H1 (cell line): ENCODE results near the gene ZBTB20. TPM values are rescaled to one million over a fixed set of nuclear protein-coding genes. Genes with fewer than 3 reads are reported as not detected.

Experiments
- CTCF ChIA-PET: fragments of 300-600 bp; sonication (Branson Sonifier 250); formaldehyde crosslinking; loops from one replicate; lab custom pipeline; 2021; ENCODE audit not compliant: partially characterized antibody; lab: Charles Lee
- POLR2A ChIA-PET: fragments of 300-600 bp; sonication (Branson Sonifier 250); formaldehyde crosslinking; loops from one replicate; lab custom pipeline; 2021; ENCODE audit warnings: inconsistent platforms; ENCODE audit not compliant: partially characterized antibody; lab: Charles Lee
- DNase-seq, 2 experiments: peaks; one replicate each; pipeline versions ENCODE4 v3.0.0 to v3.0.0-alpha.2; 2010 to 2022; ENCODE audit warnings: low spot score in 2 of 2, low read depth in 1 of 2, mixed read lengths in 1 of 2
- FAIRE-seq: peaks from 2 replicates; lab custom pipeline; 2011; peaks lifted over from hg19 to GRCh38; lab: Jason Lieb, UNC
- H2AFZ ChIP-seq: 2 replicates; pipeline ENCODE4 v1.8.1; 2012; ENCODE audit warnings: low read length, inconsistent platforms
- H2AK5ac ChIP-seq: 2 replicates; pipeline ENCODE4 v1.6.1; 2013; ENCODE audit warnings: low read depth, low read length
- H2BK120ac ChIP-seq: replicated peaks from 2 replicates; pipeline ENCODE3; 2013; ENCODE audit warnings: low read depth, low read length, inconsistent platforms
- H2BK12ac ChIP-seq: 2 replicates; pipeline ENCODE4 v1.6.1; 2013; ENCODE audit warnings: low read depth, low read length
- H2BK15ac ChIP-seq: 2 replicates; pipeline ENCODE4 v1.6.1; 2013; ENCODE audit warnings: low read length
- H2BK20ac ChIP-seq: 2 replicates; pipeline ENCODE4 v1.6.1; 2013; ENCODE audit warnings: low read length
- H2BK5ac ChIP-seq: 2 replicates; pipeline ENCODE4 v1.6.1; 2013; ENCODE audit warnings: low read depth, low read length
- H3K14ac ChIP-seq: 2 replicates; pipeline ENCODE4 v1.6.1; 2013; ENCODE audit warnings: inconsistent platforms; ENCODE audit not compliant: insufficient read length
- H3K18ac ChIP-seq: 2 replicates; pipeline ENCODE4 v1.6.1; 2013; ENCODE audit warnings: low read length; ENCODE audit errors: extremely low read depth
- H3K23ac ChIP-seq: 2 replicates; pipeline ENCODE4 v1.6.1; 2013; ENCODE audit warnings: inconsistent platforms; ENCODE audit not compliant: insufficient read length
- H3K23me2 ChIP-seq: 2 replicates; pipeline ENCODE4 v1.6.1; 2013; ENCODE audit warnings: low read depth, low read length
- H3K27ac ChIP-seq: 2 replicates; pipeline ENCODE4 v1.6.1; 2011; ENCODE audit warnings: low read depth, low read length, inconsistent platforms
- H3K27me3 ChIP-seq, 4 experiments: replicated peaks in 1 of 4; 1 replicate in 1 of 4; 2 replicates in 3 of 4; pipeline versions ENCODE4 v1.6.1 to v1.8.1; 2011 to 2013; ENCODE audit warnings: low read length in 3 of 4, mild to moderate bottlenecking in 3 of 4, inconsistent platforms in 2 of 4, mixed read lengths in 2 of 4, moderate library complexity in 1 of 4; ENCODE audit not compliant: control insufficient read depth in 3 of 4, insufficient read depth in 3 of 4; ENCODE audit errors: extremely low read depth in 1 of 4
- H3K36me3 ChIP-seq, 4 experiments: 2 replicates each; pipeline versions ENCODE4 v1.6.1 to v1.8.1; 2011 to 2013; ENCODE audit warnings: mild to moderate bottlenecking in 4 of 4, low read length in 3 of 4, moderate library complexity in 2 of 4, control low read depth in 1 of 4, inconsistent platforms in 1 of 4; ENCODE audit not compliant: insufficient read depth in 4 of 4, control insufficient read depth in 2 of 4
- H3K4ac ChIP-seq: replicated peaks from 2 replicates; pipeline ENCODE3; 2013; ENCODE audit warnings: low read length, low read depth, mixed read lengths, inconsistent platforms; ENCODE audit not compliant: insufficient read length
- H3K4me1 ChIP-seq, 4 experiments: replicated peaks in 1 of 4; 1 replicate in 1 of 4; 2 replicates in 3 of 4; pipeline versions ENCODE4 v1.6.1 to v1.8.1; 2011 to 2013; ENCODE audit warnings: low read length in 3 of 4, inconsistent platforms in 2 of 4, mixed read lengths in 1 of 4; ENCODE audit not compliant: insufficient read depth in 4 of 4, control insufficient read depth in 3 of 4
- H3K4me2 ChIP-seq, 2 experiments: 2 replicates each; pipeline versions ENCODE4 v1.6.1 to v1.8.1; 2011 to 2013; ENCODE audit warnings: low read depth in 2 of 2, low read length in 2 of 2, control low read depth in 1 of 2, inconsistent platforms in 1 of 2, mild to moderate bottlenecking in 1 of 2; ENCODE audit not compliant: insufficient read depth in 1 of 2
- H3K4me3 ChIP-seq, 4 experiments: fragments of 200-600, 300-600 bp in 1 of 4; sonication (generic), shearing (Covaris generic), sonication (Bioruptor Twin) in 1 of 4; 2 replicates each; pipeline versions ENCODE4 v1.5.1 to v1.8.1; 2011 to 2016; ENCODE audit warnings: low read length in 4 of 4, low read depth in 3 of 4, control low read depth in 2 of 4, inconsistent platforms in 2 of 4, mild to moderate bottlenecking in 2 of 4, mixed read lengths in 1 of 4, moderate library complexity in 1 of 4; ENCODE audit not compliant: insufficient read depth in 2 of 4; ENCODE audit errors: extremely low read depth in 1 of 4
- H3K56ac ChIP-seq: replicated peaks from 2 replicates; pipeline ENCODE3; 2013; ENCODE audit warnings: low read depth, mild to moderate bottlenecking, mixed read lengths, low read length, inconsistent platforms; ENCODE audit not compliant: insufficient read length
- H3K79me1 ChIP-seq: 2 replicates; pipeline ENCODE4 v1.6.1; 2013; ENCODE audit warnings: low read depth, low read length, control low read depth
- H3K79me2 ChIP-seq, 2 experiments: 2 replicates each; pipeline versions ENCODE4 v1.6.1 to v1.8.1; 2012 to 2013; ENCODE audit warnings: low read length in 2 of 2, mild to moderate bottlenecking in 2 of 2, inconsistent platforms in 1 of 2; ENCODE audit not compliant: insufficient read depth in 2 of 2, control insufficient read depth in 1 of 2
- H3K9ac ChIP-seq, 4 experiments: replicated peaks in 1 of 4; 1 replicate in 1 of 4; 2 replicates in 3 of 4; pipeline versions ENCODE4 v1.6.1 to v1.8.1; 2011 to 2013; ENCODE audit warnings: low read depth in 3 of 4, low read length in 3 of 4, control low read depth in 2 of 4, mild to moderate bottlenecking in 2 of 4, moderate library complexity in 2 of 4, inconsistent platforms in 1 of 4; ENCODE audit errors: extremely low read depth in 1 of 4
- H3K9me3 ChIP-seq, 2 experiments: 2 replicates each; pipeline versions ENCODE4 v1.6.1 to v1.8.1; 2012 to 2013; ENCODE audit warnings: mild to moderate bottlenecking in 2 of 2, moderate library complexity in 2 of 2, control low read depth in 1 of 2, inconsistent platforms in 1 of 2, low read depth in 1 of 2, low read length in 1 of 2, mixed read lengths in 1 of 2; ENCODE audit not compliant: insufficient read depth in 2 of 2
- H4K20me1 ChIP-seq, 2 experiments: replicated peaks in 1 of 2; 2 replicates each; pipeline versions ENCODE3 to v1.8.1; 2011 to 2013; ENCODE audit warnings: inconsistent platforms in 2 of 2, low read length in 2 of 2, mild to moderate bottlenecking in 1 of 2; ENCODE audit not compliant: insufficient read depth in 2 of 2, control insufficient read depth in 1 of 2
- H4K5ac ChIP-seq: 2 replicates; pipeline ENCODE4 v1.6.1; 2013; ENCODE audit warnings: low read length, low read depth, mixed read lengths, inconsistent platforms; ENCODE audit not compliant: insufficient read length
- H4K8ac ChIP-seq: 2 replicates; pipeline ENCODE4 v1.8.0; 2013; ENCODE audit warnings: mild to moderate bottlenecking, moderate library complexity, low read length, inconsistent platforms; ENCODE audit not compliant: insufficient read depth; ENCODE audit errors: extremely low read depth
- H4K91ac ChIP-seq: replicated peaks from 2 replicates; pipeline ENCODE3; 2013; ENCODE audit warnings: low read length, mixed read lengths, inconsistent platforms; ENCODE audit not compliant: insufficient read length
- ASH2L ChIP-seq: fragments of 200-600, 300-600 bp; sonication (generic); IDR thresholded peaks from one replicate; pipeline ENCODE4 v1.7.1; 2017; ENCODE audit warnings: low read length
- BRCA1 ChIP-seq: IDR thresholded peaks from 2 replicates; pipeline ENCODE4 v1.6.1; 2012; ENCODE audit warnings: low read depth, low read length, improper control_type of control experiment
- GABPA ChIP-seq: IDR thresholded peaks from 2 replicates; pipeline ENCODE4 v1.6.1; 2011; ENCODE audit warnings: mild to moderate bottlenecking, low read length, moderate library complexity, borderline replicate concordance; ENCODE audit not compliant: insufficient read depth
- NRF1 ChIP-seq: IDR thresholded peaks from 2 replicates; pipeline ENCODE4 v1.6.1; 2011; ENCODE audit warnings: mild to moderate bottlenecking, low read depth, low read length, improper control_type of control experiment
- PHF8 ChIP-seq: fragments of 200-600 bp; sonication (generic); conservative IDR thresholded peaks from 2 replicates; pipeline ENCODE4 v1.7.1; 2012; ENCODE audit warnings: low read depth, mild to moderate bottlenecking, inconsistent platforms, low read length, moderate library complexity
- POLR2AphosphoS5 ChIP-seq: IDR thresholded peaks from 2 replicates; pipeline ENCODE4 v1.6.1; 2011; ENCODE audit warnings: low read depth, low read length
- POU5F1 ChIP-seq: IDR thresholded peaks from 2 replicates; pipeline ENCODE4 v1.6.1; 2011; ENCODE audit warnings: low read depth, mild to moderate bottlenecking, low read length, moderate library complexity
- RBBP5 ChIP-seq: IDR thresholded peaks from 2 replicates; pipeline ENCODE4 v1.7.1; 2012; ENCODE audit warnings: low read depth, mild to moderate bottlenecking, inconsistent platforms, low read length, moderate library complexity, borderline replicate concordance
- SIX5 ChIP-seq: IDR thresholded peaks from 2 replicates; pipeline ENCODE4 v1.6.1; 2011; ENCODE audit warnings: mild to moderate bottlenecking, low read depth, low read length
- SP2 ChIP-seq: IDR thresholded peaks from 2 replicates; pipeline ENCODE4 v1.6.1; 2012; ENCODE audit warnings: mild to moderate bottlenecking, low read length, inconsistent platforms
- SRF ChIP-seq: IDR thresholded peaks from 2 replicates; pipeline ENCODE4 v1.6.1; 2011; ENCODE audit warnings: mild to moderate bottlenecking, low read depth, low read length, moderate library complexity
- TAF1 ChIP-seq: IDR thresholded peaks from 2 replicates; pipeline ENCODE4 v1.6.1; 2011; ENCODE audit warnings: mild to moderate bottlenecking, low read depth, low read length
- WGBS, 2 experiments: shearing (Covaris generic) in 1 of 2; methylation state at CpG; one replicate each; pipeline versions ENCODE4 v1.1.6 to v1.1.7; 2013 to 2015; ENCODE audit warnings: low lambda C conversion rate in 2 of 2, mixed read lengths in 2 of 2, inconsistent platforms in 1 of 2, low coverage in 1 of 2, missing lambda C conversion rate in 1 of 2; ENCODE audit not compliant: insufficient replicate concordance in 2 of 2, insufficient coverage in 1 of 2, insufficient read length in 1 of 2; ENCODE audit errors: extremely low coverage in 1 of 2, missing lambda C conversion rate in 1 of 2; 5-methylcytosine and 5-hydroxymethylcytosine counted together
- polyA plus RNA-seq, 7 experiments: library from polyadenylated mRNA; depleted of rRNA in 3 of 7; stranded (reverse) in 5 of 7; unstranded in 2 of 7; fragments of >200 nt in 5 of 7; fragments of 200-250 nt in 2 of 7; gene quantifications; 1 replicate in 5 of 7; 2 replicates in 1 of 7; 4 replicates in 1 of 7; pipeline versions ENCODE4 v1.2.1 to v1.2.3, GENCODE V29; 2011 to 2013; ENCODE audit warnings: missing spikeins in 2 of 7, mixed read lengths in 2 of 7
- total RNA-seq: library from RNA; stranded (reverse); fragmentation: NEBNext Ultra II Directional; extraction: Animal tissue kit (Norgen Biotek cat#: 25700); gene quantifications from 2 replicates; pipeline ENCODE4 v1.2.1, GENCODE V29; 2021

Gene ZBTB20
- total and polyA plus RNA-seq, 2 of the 8 experiments (the other 6 are each of a cell fraction or from before 2014, with no cell fraction given) = 0.35 to 1.3 TPM

DNA sequence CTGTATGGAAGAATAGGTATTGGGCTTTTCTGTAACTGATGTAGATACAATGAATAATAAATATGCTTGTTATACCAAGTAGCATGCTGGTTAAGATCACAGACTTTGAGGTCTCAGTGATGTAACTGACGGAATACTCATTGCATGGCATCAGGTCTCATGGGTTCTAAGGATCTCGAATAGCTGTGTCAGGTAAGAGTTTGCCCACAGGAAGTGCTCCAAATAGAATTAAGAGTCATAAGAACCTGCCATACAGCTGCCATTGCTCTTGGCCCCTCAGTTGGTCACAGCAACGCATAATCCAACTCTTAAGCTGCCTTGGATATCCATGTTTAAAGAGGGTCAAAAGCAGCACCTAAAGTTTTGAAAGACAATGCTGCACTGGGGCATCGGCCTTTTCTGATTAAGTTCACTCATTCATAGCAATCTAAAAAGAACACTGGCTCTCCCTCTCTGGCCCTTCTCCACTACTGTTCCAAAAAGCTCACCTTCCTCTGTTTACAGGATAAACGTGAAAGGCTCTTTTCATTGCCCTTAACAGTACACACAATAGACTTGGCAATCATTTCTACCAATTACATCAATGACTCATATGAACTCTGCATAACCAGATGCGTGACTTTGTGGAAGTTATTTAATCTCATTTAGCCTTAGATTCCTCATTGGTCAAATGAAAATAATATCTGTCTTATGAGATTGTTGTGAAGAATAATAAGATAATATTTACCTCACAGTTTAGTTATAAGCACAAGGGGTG lies 74.6 kb downstream of the ZBTB20 start:
- H4K5ac ChIP-seq = no peak overlapping the region
- H2BK120ac ChIP-seq = no peak overlapping the region
- no peak overlapping the region for H2AK5ac ChIP-seq
- TF ChIP-seq ASH2L (no peak), TAF1 (no peak), PHF8 (no peak), BRCA1 (no peak), POU5F1 (no peak), RBBP5 (no peak), SP2 (no peak), SIX5 (no peak), NRF1 (no peak), GABPA (no peak), SRF (no peak), POLR2AphosphoS5 (no peak)
- no peak overlapping the region for H4K8ac ChIP-seq
- no peak overlapping the region for H3K4me3 ChIP-seq
- no peak overlapping the region for H3K4me2 ChIP-seq
- H3K18ac ChIP-seq = no peak overlapping the region
- no peaks in the 10 kb centered on the region for H3K4me1 ChIP-seq
- H2BK5ac ChIP-seq = no peak overlapping the region
- no peak overlapping the region for H2BK12ac ChIP-seq
- H3K14ac ChIP-seq = no peak overlapping the region
- H3K9me3 ChIP-seq = no peaks in the 10 kb centered on the region
- no peaks in the 10 kb centered on the region for H3K79me1 ChIP-seq
- no peak overlapping the region for H2AFZ ChIP-seq
- no peaks in the 10 kb centered on the region for H3K23me2 ChIP-seq
- FAIRE-seq (no peak), DNase-seq (no peak)
- H3K79me2 ChIP-seq = no peaks in the 10 kb centered on the region
- H3K27me3 ChIP-seq = no peaks in the 10 kb centered on the region
- no peak overlapping the region for H3K4ac ChIP-seq
- H3K56ac ChIP-seq = no peak overlapping the region
- 91% methylated on average over 6 of the region's 6 CpGs; no CpG with 5 or more reads in 1 of the 2 experiments for WGBS, 2 experiments
- no peak overlapping the region for H3K23ac ChIP-seq
- H3K36me3 ChIP-seq = no peaks in the 10 kb centered on the region
- H3K9ac ChIP-seq = no peak overlapping the region
- CTCF ChIA-PET = interaction anchor here (0.6 to 1.4 kb wide), 3 partner anchors 12 to 245 kb away, joined by 3 to 4 read pairs (median 3); no protein-coding TSS in a partner anchor
- POLR2A ChIA-PET = no interaction called here
- H3K27ac ChIP-seq = no peak overlapping the region
- H4K20me1 ChIP-seq = no peaks in the 10 kb centered on the region
- no peak overlapping the region for H4K91ac ChIP-seq
- H2BK15ac ChIP-seq = no peak overlapping the region
- H2BK20ac ChIP-seq = no peak overlapping the region
